ENCODE measurements around the gene BCAS3. TPM values are rescaled to one million over a fixed set of nuclear protein-coding genes. Genes with fewer than 3 reads are reported as not detected.

Gene BCAS3
- total RNA-seq, 1 experiment from 2014 or later = 26.3 TPM

- RAD21 ChIA-PET (ENCODE audit: low non-redundant PET in 1 of 2, low total read pairs in 2 of 2, uncharacterized antibody in 2 of 2, unreplicated experiment in 2 of 2) = no interaction called here
- no peaks in the 10 kb centered on the region for H3K27me3 ChIP-seq (ENCODE audit: insufficient read depth, low read length)
- intact Hi-C loops (cut with micrococcal nuclease) = loop anchor here (10.0 kb wide), 1 partner anchor 542 kb away; no protein-coding TSS in a partner anchor
- H3K27ac ChIP-seq (ENCODE audit: low read depth, low read length) = no peak overlapping the region
- H4K20me1 ChIP-seq (ENCODE audit: insufficient read depth) = no peaks in the 10 kb centered on the region; the same call in 1 of the 2 replicates
- BruUV-seq (replicated peaks) = no TSS peak
- no peak overlapping the region for H3K4me3 ChIP-seq (replicated peaks in 1 of 2; ENCODE audit: low read depth in 1 of 2, low read length in 2 of 2)
- H3K9ac ChIP-seq (ENCODE audit: low read length) = no peak overlapping the region
- TF ChIP-seq ZBTB33 (IDR thresholded peaks at IDR 0.05; ENCODE audit: extremely low read depth, insufficient replicate concordance, low read length) = no peak
- TF ChIP-seq EGR1 (IDR thresholded peaks at IDR 0.05; ENCODE audit: low read depth) = no peak
- no peak for TF ChIP-seq MAX (IDR thresholded peaks at IDR 0.05)
- TF ChIP-seq CTCF (IDR thresholded peaks at IDR 0.05 in 2 of 3, conservative IDR thresholded peaks at IDR 0.05 in 1 of 3; ENCODE audit: borderline replicate concordance in 1 of 3, insufficient read depth in 1 of 3, low read depth in 2 of 3, low read length in 2 of 3) = no peak
- no peak for TF ChIP-seq SRF (IDR thresholded peaks at IDR 0.05; ENCODE audit: low read depth)
- TF ChIP-seq POLR2AphosphoS5 (IDR thresholded peaks at IDR 0.05; ENCODE audit: low read depth, low read length) = no peak
- TF ChIP-seq CEBPB (IDR thresholded peaks at IDR 0.05; ENCODE audit: low read depth) = no peak
- no peak for TF ChIP-seq EZH2 (IDR thresholded peaks at IDR 0.05)
- TF ChIP-seq EZH2phosphoT487 (IDR thresholded peaks at IDR 0.05; ENCODE audit: borderline replicate concordance) = no peak
- no peaks in the 10 kb centered on the region for H3K9me2 ChIP-seq (ENCODE audit: insufficient read depth)
- H3K9me3 ChIP-seq (ENCODE audit: control insufficient read depth in 1 of 2, insufficient read depth in 1 of 2, low read depth in 1 of 2, low read length in 2 of 2) = no peaks in the 10 kb centered on the region
- DNase-seq (ENCODE audit: low read depth, low spot score) (no peak), ATAC-seq (no peak)
- no peak overlapping the region for H2AFZ ChIP-seq (ENCODE audit: low read depth, low read length, poor library complexity, severe bottlenecking)
- H3K79me2 ChIP-seq (ENCODE audit: insufficient read depth, low read length) = peaks cover 19% of the 10 kb centered on the region
- H3K36me3 ChIP-seq (ENCODE audit: control insufficient read depth in 1 of 2, insufficient read depth in 2 of 2, low read length in 2 of 2) = peaks cover 0 to 7% of the 10 kb centered on the region in 2 experiments; a peak in 1 of 4 replicates
- CTCF ChIA-PET = interaction anchor here (1.0 to 1.2 kb wide), 2 partner anchors 9 to 74 kb away, joined by 4 to 5 read pairs; no protein-coding TSS in a partner anchor
- peaks cover under 1 to 3% of the 10 kb centered on the region in 2 experiments; a peak in 3 of 4 replicates for H3K4me1 ChIP-seq (ENCODE audit: control insufficient read depth in 1 of 2, insufficient read depth in 2 of 2, low read length in 2 of 2)
- no peak overlapping the region for H3K4me2 ChIP-seq (ENCODE audit: low read length)
- POLR2A ChIA-PET = no interaction called here
Observed at GRCh38 chr17:60646701-60647100, 30.9 kb upstream of the BCAS3 start.

All from HCT116 (cell line).